Neuronal stem cell (in vitro differentiated cells): Measurements from ENCODE around the gene PNMA8A.

Experiments
- DNase-seq: peaks from one replicate; pipeline ENCODE4 v3.0.0-alpha.2; 2013; ENCODE audit warnings: low spot score
- H2AFZ ChIP-seq: one replicate; pipeline ENCODE4 v1.6.1; 2013; ENCODE audit warnings: mild to moderate bottlenecking, low read length, inconsistent platforms
- H2AK5ac ChIP-seq: 2 replicates; pipeline ENCODE4 v1.6.1; 2013; ENCODE audit warnings: low read depth, mild to moderate bottlenecking, inconsistent platforms, low read length, moderate library complexity, mixed read lengths
- H2BK120ac ChIP-seq: 2 replicates; pipeline ENCODE4 v1.6.1; 2013; ENCODE audit warnings: low read depth, mild to moderate bottlenecking, inconsistent platforms, low read length, moderate library complexity, mixed read lengths
- H2BK12ac ChIP-seq: one replicate; pipeline ENCODE4 v1.6.1; 2013; ENCODE audit warnings: low read length, inconsistent platforms
- H2BK15ac ChIP-seq: 2 replicates; pipeline ENCODE4 v1.6.1; 2013; ENCODE audit warnings: mild to moderate bottlenecking, low read length, inconsistent platforms, mixed read lengths
- H2BK5ac ChIP-seq: one replicate; pipeline ENCODE4 v1.6.1; 2013; ENCODE audit warnings: inconsistent platforms, mild to moderate bottlenecking, low read length, moderate library complexity
- H3K14ac ChIP-seq: one replicate; pipeline ENCODE4 v1.6.1; 2013; ENCODE audit warnings: low read length, inconsistent platforms
- H3K18ac ChIP-seq: 2 replicates; pipeline ENCODE4 v1.6.1; 2013; ENCODE audit warnings: low read length, inconsistent platforms
- H3K23ac ChIP-seq: 2 replicates; pipeline ENCODE4 v1.6.1; 2013; ENCODE audit warnings: low read depth, mild to moderate bottlenecking, mixed read lengths, low read length, inconsistent platforms; ENCODE audit not compliant: poor library complexity
- H3K27ac ChIP-seq: replicated peaks from 3 replicates; pipeline ENCODE4 v1.5.1; 2013; ENCODE audit warnings: low read length, inconsistent platforms
- H3K27me3 ChIP-seq, 3 experiments: 2 replicates each; pipeline ENCODE4 v1.6.1; 2013; ENCODE audit warnings: low read length in 3 of 3, mild to moderate bottlenecking in 2 of 3, inconsistent platforms in 1 of 3, low read depth in 1 of 3, mixed read lengths in 1 of 3, moderate library complexity in 1 of 3; ENCODE audit not compliant: control insufficient read depth in 3 of 3, insufficient read depth in 3 of 3
- H3K36me3 ChIP-seq, 2 donors: replicated peaks in 1 of 2; 2 replicates each; pipeline ENCODE4 v1.6.1; 2013; ENCODE audit warnings: low read length in 2 of 2; ENCODE audit not compliant: control insufficient read depth in 2 of 2, insufficient read depth in 2 of 2
- H3K4ac ChIP-seq: 2 replicates; pipeline ENCODE4 v1.6.1; 2013; ENCODE audit warnings: inconsistent platforms, mild to moderate bottlenecking, low read length, moderate library complexity
- H3K4me1 ChIP-seq, 2 donors: 1 replicate in 1 of 2; 2 replicates in 1 of 2; pipeline ENCODE4 v1.6.1; 2013; ENCODE audit warnings: low read length in 2 of 2, low read depth in 1 of 2; ENCODE audit not compliant: control insufficient read depth in 2 of 2, insufficient read depth in 1 of 2
- H3K4me2 ChIP-seq: one replicate; pipeline ENCODE4 v1.6.1; 2013; ENCODE audit warnings: mild to moderate bottlenecking, low read length, inconsistent platforms; ENCODE audit not compliant: insufficient read depth, poor library complexity, severe bottlenecking
- H3K4me3 ChIP-seq, 2 donors: 2 replicates each; pipeline ENCODE4 v1.5.1; 2013; ENCODE audit warnings: low read length in 2 of 2, mild to moderate bottlenecking in 2 of 2, inconsistent platforms in 1 of 2, moderate library complexity in 1 of 2
- H3K79me1 ChIP-seq: one replicate; pipeline ENCODE4 v1.6.1; 2013; ENCODE audit warnings: low read depth, mild to moderate bottlenecking, inconsistent platforms, low read length, moderate library complexity
- H3K9ac ChIP-seq: one replicate; pipeline ENCODE4 v1.6.1; 2013; ENCODE audit warnings: mild to moderate bottlenecking, low read depth, low read length, inconsistent platforms; ENCODE audit not compliant: poor library complexity
- H3K9me3 ChIP-seq, 2 donors: replicated peaks in 1 of 2; 2 replicates each; pipeline versions ENCODE3 to v1.6.1; 2013; ENCODE audit warnings: low read length in 2 of 2, mild to moderate bottlenecking in 2 of 2, inconsistent platforms in 1 of 2, low read depth in 1 of 2, mixed read lengths in 1 of 2, moderate library complexity in 1 of 2; ENCODE audit not compliant: control insufficient read depth in 2 of 2, insufficient read depth in 1 of 2
- H4K8ac ChIP-seq: one replicate; pipeline ENCODE4 v1.6.1; 2013; ENCODE audit warnings: low read depth, mild to moderate bottlenecking, inconsistent platforms, low read length, moderate library complexity
- H4K91ac ChIP-seq: one replicate; pipeline ENCODE4 v1.6.1; 2013; ENCODE audit warnings: low read length, low read depth, mild to moderate bottlenecking, inconsistent platforms; ENCODE audit not compliant: poor library complexity
- WGBS, 2 donors: extraction: QIAGEN DNeasy Blood & Tissue Kit; methylation state at CpG; one replicate each; pipeline ENCODE4 v1.1.7; 2013; ENCODE audit warnings: missing lambda C conversion rate in 2 of 2, mixed read lengths in 1 of 2; ENCODE audit not compliant: insufficient read length in 2 of 2, insufficient replicate concordance in 1 of 2; ENCODE audit errors: extremely low coverage in 2 of 2; 5-methylcytosine and 5-hydroxymethylcytosine counted together

The PNMA8A gene

GRCh38 chr19:46452186-46452585 is 19.2 kb downstream of the PNMA8A start:
- no peak for DNase-seq
- Histone ChIP-seq H3K79me1 (no peaks in the 10 kb centered on the region), H2AK5ac (no peak overlapping the region), H3K14ac (no peak overlapping the region), H3K4me3 (no peak overlapping the region), H4K91ac (no peak overlapping the region), H3K27ac (no peak overlapping the region), H4K8ac (no peak overlapping the region), H3K4me1 (no peaks in the 10 kb centered on the region), H3K36me3 (no peaks in the 10 kb centered on the region), H2BK12ac (no peak overlapping the region), H3K4me2 (no peak overlapping the region), H2AFZ (no peak overlapping the region), H3K9me3 (peaks cover 0 to 8% of the 10 kb centered on the region in 2 donors), H2BK5ac (no peak overlapping the region), H3K18ac (no peak overlapping the region), H2BK120ac (no peak overlapping the region), H3K27me3 (no peaks in the 10 kb centered on the region), H2BK15ac (no peak overlapping the region), H3K9ac (no peak overlapping the region), H3K4ac (no peak overlapping the region), H3K23ac (no peak overlapping the region)
- no CpG with 5 or more reads among the region's 4 CpGs for WGBS, 2 donors

GRCh38 chr19:46451352-46451751 is 20.0 kb downstream of the PNMA8A start:
- no peak overlapping the region for H2BK5ac ChIP-seq
- no peak overlapping the region for H4K8ac ChIP-seq
- H3K27me3 ChIP-seq = no peaks in the 10 kb centered on the region
- H3K14ac ChIP-seq = no peak overlapping the region
- H3K4me2 ChIP-seq = no peak overlapping the region
- H3K4me3 ChIP-seq = no peak overlapping the region
- H2AFZ ChIP-seq = peak overlapping the region; percentile 16
- H3K18ac ChIP-seq = no peak overlapping the region
- H2BK12ac ChIP-seq = no peak overlapping the region
- DNase-seq = no peak
- no peak overlapping the region for H2BK120ac ChIP-seq
- no CpG with 5 or more reads among the region's 6 CpGs for WGBS, 2 donors
- H3K9ac ChIP-seq = no peak overlapping the region
- no peak overlapping the region for H2AK5ac ChIP-seq
- no peak overlapping the region for H2BK15ac ChIP-seq
- no peak overlapping the region for H4K91ac ChIP-seq
- no peaks in the 10 kb centered on the region for H3K36me3 ChIP-seq
- no peak overlapping the region for H3K4ac ChIP-seq
- H3K4me1 ChIP-seq = no peaks in the 10 kb centered on the region
- H3K23ac ChIP-seq = no peak overlapping the region
- H3K27ac ChIP-seq = no peak overlapping the region
- H3K9me3 ChIP-seq = peaks cover 0 to 8% of the 10 kb centered on the region in 2 donors
- no peaks in the 10 kb centered on the region for H3K79me1 ChIP-seq

GRCh38 chr19:46450737-46451136 is 20.6 kb downstream of the PNMA8A start:
- no peak overlapping the region for H4K91ac ChIP-seq
- no peak for DNase-seq
- H2BK15ac ChIP-seq = no peak overlapping the region
- H3K27ac ChIP-seq = no peak overlapping the region
- no peaks in the 10 kb centered on the region for H3K79me1 ChIP-seq
- H3K9me3 ChIP-seq = peaks cover 0 to 8% of the 10 kb centered on the region in 2 donors
- no peak overlapping the region for H2BK5ac ChIP-seq
- no peak overlapping the region for H4K8ac ChIP-seq
- no peaks in the 10 kb centered on the region for H3K27me3 ChIP-seq
- no peak overlapping the region for H3K4me2 ChIP-seq
- H3K36me3 ChIP-seq = no peaks in the 10 kb centered on the region
- no peaks in the 10 kb centered on the region for H3K4me1 ChIP-seq
- no peak overlapping the region for H3K4me3 ChIP-seq
- no peak overlapping the region for H2AFZ ChIP-seq
- H2BK120ac ChIP-seq = no peak overlapping the region
- H2AK5ac ChIP-seq = no peak overlapping the region
- no CpG with 5 or more reads among the region's 5 CpGs for WGBS, 2 donors
- no peak overlapping the region for H3K9ac ChIP-seq
- no peak overlapping the region for H3K4ac ChIP-seq
- H3K14ac ChIP-seq = no peak overlapping the region
- no peak overlapping the region for H2BK12ac ChIP-seq
- no peak overlapping the region for H3K23ac ChIP-seq
- H3K18ac ChIP-seq = no peak overlapping the region

- Histone ChIP-seq H3K4me2 (no peak overlapping the region), H4K91ac (no peak overlapping the region), H3K27me3 (no peaks in the 10 kb centered on the region), H3K4me3 (no peak overlapping the region), H2BK120ac (no peak overlapping the region), H3K18ac (no peak overlapping the region), H2AK5ac (no peak overlapping the region), H4K8ac (no peak overlapping the region), H2BK12ac (no peak overlapping the region), H2AFZ (no peak overlapping the region), H3K79me1 (no peaks in the 10 kb centered on the region), H3K27ac (no peak overlapping the region), H3K4ac (no peak overlapping the region), H3K9ac (no peak overlapping the region), H3K4me1 (no peaks in the 10 kb centered on the region), H3K36me3 (no peaks in the 10 kb centered on the region), H2BK5ac (no peak overlapping the region), H2BK15ac (no peak overlapping the region), H3K23ac (no peak overlapping the region), H3K14ac (no peak overlapping the region), H3K9me3 (peaks cover 0 to 8% of the 10 kb centered on the region in 2 donors)
- no CpG with 5 or more reads among the region's 7 CpGs for WGBS, 2 donors
- no peak for DNase-seq
These were observed 22.1 kb downstream of the PNMA8A start for GRCh38 chr19:46449228-46449627.
